NCI-H187 (cell line): ENCODE results near the gene NBPF1.
"Not testable (repeated sequence)": the region's sequence is repeated elsewhere in the genome, so short reads cannot be mapped to it uniquely, and the experiment has no call there.

Experiments used
- DNase-seq, 2 experiments: peaks; one replicate each; lab custom pipeline; 2025; lab: John Stamatoyannopoulos, UW

Gene NBPF1

DNA sequence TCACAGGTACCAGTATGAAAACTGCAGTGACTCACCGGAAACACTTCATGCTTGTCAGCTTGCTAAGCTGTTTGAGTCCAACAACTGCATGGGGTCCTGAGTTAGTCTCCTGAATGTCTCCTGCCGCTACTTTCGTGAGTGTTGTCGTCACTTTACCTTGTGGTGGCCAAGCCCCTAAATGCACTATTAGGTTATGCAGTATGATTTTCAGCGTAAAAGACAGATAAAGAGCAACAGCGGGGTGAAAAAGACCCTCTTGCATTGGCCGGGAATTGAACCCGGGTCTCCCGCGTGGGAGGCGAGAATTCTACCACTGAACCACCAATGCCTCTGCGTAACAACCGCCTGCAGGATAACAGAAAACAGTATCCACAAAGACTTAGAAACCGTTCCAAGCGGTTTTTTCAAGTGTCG lies 67.7 kb downstream of the NBPF1 start:
- not testable (repeated sequence) for DNase-seq

DNA sequence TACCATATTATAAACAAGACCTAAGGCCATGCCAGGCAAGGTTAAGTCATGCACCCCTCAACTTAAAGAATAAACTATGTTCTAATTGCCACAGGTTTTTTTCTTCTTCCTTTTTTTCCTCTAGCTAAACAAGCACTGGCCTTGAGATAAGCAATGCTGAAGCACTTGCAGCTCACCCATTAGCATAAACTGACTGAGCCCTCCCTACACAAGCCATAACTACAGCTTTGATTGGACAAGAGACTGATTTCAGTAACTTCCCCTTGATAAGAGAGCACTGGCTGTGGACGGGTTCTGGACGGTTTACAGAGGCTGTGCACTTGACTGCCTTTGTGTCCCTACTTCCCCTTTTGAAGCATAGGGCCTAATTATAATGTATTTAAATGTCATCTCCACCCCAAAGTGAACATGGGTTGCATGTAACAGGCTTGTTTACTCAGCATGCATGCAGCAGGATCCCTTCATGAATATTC lies 72.9 kb downstream of the NBPF1 start:
- not testable (repeated sequence) for DNase-seq

DNA sequence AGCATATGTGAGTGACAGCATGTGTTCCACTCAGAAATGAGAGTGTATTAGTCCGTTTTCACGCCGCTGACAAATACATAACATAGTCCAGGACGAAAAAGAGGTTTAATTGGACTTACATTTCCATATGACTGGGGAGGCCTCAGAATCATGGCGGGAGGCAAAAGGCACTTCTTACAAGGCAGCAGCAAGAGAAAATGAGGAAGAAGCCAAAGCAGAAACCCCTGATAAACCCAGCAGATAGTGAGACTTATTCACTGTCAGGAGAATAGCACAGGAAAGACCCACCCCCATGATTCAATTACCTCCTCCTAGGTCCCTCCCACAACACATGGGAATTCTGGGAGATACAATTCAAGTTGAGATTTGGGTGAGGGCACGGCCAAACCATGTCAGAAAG lies 75.8 kb downstream of the NBPF1 start:
- DNase-seq, result not testable (repeated sequence)

DNA sequence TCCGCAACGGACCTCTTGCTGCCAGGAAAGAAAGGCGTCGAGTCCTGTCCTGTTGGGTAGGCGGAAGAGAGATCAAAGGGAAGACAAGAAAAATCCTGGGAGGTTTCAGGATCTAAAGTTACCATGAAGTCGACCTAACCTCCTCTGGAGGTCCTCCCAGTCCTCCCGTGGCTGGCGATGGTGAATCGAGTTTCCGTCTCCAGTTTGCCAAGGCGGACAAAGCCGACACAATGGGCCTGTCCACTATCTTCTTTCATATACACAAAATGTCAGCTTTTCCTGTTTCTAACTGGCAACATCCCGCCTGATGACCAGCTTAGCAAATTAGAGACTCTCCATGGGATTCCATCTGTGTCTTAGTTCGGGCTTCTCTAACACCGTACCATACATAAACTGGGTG lies 76.6 kb downstream of the NBPF1 start:
- DNase-seq, result not testable (repeated sequence)

DNA sequence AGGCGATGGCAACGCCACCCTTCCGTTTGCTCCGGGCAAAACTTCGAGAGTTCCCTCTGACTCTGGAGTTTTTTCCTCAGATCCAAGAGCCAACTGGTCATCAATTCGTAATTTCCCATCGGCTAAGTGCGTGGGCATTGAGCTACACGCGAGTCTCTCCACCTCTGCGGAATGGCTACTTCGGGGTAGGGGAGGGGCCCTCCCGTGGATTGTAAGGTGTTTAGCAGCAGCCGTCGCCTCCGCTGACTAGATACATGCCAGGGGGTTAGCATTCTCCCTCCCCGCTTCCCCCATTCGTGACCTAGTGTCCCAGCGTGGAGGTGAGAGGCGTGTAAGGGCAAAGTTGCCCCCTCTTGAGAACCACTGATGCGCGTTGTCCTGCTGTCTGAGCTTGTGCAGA lies 77.5 kb downstream of the NBPF1 start:
- not testable (repeated sequence) for DNase-seq

- DNase-seq, result not testable (repeated sequence)
Observed at GRCh38 chr1:16535487-16535886, 77.9 kb downstream of the NBPF1 start.

GRCh38 chr1:16534829-16535456 lies 78.4 kb downstream of the NBPF1 start:
- not testable (repeated sequence) for DNase-seq

DNA sequence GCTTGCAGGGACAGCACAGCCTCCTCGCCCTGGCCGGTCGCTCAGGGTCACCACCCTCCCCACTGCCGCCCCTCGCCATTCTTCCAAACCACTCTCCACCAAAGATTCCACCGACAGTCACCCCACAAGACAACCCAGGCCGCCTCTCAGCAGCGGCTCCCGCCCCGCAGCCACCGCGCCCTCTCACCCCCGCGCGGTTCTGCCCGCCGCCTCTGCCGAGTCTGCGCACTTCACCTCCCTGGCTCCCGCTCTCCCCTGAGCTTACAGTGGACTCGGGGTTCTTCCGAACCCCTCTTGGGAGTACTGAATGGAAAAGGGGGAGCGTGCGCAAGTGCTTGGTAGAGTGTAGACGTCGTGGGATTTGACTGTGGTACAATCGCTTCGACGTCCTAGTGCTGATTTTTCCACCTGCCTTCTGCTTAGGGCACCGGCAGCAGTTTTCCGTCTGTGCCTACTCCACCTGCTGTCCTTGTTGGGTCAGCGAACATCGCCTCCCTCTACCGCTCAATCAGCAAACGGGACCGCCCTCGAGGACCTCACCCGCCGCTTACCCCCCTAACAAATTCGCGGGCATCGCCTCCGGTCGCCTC lies 79.0 kb downstream of the NBPF1 start:
- not testable (repeated sequence) for DNase-seq

GRCh38 chr1:16532235-16532991 lies 81.0 kb downstream of the NBPF1 start:
- DNase-seq, result not testable (repeated sequence)

DNA sequence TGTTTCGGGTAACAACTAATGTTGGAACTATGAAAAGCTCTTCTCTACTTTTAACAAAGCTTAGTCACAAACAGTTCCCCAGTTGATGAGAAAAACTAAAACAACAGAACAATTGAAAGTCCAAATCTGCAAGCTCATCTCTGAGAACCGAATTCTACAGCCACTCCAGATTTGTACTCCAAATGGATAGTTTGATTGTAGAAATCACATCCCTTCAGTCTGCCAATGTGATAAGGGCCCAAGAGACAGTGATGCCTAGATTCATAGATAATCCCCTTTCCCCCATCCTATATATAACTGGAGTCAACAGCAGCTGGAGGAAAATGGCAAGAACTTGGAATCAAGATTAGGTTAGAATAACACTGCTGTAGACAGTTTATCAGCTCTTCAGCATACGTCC lies 85.0 kb downstream of the NBPF1 start:
- DNase-seq, result not testable (repeated sequence)

DNA sequence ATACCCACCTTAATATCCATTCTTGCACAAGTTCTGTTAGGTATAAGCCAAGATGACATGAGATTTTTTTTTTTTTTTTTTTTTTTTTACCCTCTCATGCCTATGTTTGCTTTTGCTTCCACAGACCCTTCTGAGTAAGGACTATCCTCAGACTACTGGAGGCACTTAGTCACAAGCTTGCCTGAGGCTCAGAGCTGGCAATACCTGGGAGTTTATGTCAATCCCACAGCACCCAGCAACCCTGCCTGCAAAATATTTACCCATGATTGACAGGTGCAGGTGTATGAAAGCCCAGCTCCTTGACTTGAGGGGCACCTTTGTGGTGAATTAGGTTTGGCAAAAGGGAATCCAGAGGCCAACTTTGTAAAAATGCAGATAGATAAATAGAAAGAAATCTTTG lies 87.6 kb downstream of the NBPF1 start:
- DNase-seq, result not testable (repeated sequence)

DNA sequence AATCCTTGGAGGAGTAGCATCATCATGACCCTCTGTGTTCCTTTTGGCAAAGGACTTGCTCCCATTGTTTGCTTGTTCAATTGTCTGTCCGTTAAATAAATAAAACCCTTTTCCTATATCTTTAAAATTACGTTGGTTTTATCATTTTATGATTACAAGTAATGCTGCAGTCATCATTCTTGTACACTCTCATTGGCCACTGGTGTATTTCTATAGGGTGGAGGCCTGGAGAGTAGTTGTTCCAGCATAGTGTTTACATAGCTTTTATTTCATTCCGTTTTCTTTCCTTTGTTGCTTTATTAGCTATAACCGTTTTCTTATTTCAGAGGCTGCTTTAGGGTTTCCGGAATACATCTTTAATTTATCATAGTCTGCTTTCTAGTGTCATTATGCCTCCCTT lies 91.7 kb downstream of the NBPF1 start:
- not testable (repeated sequence) for DNase-seq

DNA sequence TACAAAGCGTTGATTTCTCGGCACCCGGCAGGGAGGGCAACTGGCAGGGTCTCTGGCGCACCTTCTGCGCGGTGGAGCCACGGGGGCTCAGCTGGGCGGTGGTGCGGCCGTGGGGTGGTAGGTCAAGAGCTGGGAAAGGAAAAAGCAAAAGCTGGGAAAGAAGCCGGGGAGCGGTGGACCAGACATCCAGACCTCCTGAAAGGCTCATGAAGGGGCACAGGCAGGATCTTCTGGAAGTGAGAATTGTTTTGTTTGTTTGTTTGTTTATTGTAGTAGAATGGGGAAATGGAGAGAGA lies 92.1 kb downstream of the NBPF1 start:
- DNase-seq, result no peak

DNA sequence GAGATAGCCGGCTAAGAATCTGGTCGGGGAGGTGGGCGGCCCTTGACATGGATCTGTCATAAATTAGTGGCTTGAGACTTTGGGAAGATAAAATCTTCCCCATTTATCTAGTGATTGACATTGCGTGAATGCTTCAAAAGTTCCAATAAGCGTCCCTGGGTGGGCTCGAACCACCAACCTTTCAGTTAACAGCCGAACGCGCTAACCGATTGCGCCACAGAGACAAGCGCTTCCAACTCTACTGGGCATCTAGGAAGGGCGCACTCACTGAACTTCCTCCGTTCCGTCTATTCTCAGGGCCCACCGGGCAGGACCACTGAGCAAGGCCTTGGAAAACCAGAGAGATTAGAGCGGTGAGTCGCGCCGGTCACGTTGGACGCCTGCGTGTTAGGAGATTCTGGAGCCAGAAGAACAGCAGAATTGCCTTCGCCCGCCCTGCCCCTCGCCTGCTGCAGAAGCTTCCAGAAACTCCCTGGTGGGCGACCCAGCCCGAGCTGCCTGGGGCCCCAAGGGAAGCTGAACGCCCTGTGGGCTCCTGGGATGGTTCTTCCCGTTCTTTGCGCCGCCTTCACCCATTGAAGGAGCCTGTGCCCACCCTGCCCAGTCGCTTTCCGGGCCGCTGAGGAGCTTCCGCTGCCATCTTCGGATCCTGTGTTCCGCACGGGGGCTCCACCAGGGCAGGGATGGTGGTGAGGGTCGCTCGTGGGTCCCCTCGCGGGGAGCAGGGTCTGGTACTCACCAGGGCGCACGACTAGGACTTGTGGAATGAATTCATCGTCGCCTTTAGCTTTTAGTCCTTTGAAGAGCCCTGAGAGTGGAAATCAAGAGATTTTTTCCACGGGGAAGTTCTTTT lies 92.7 kb downstream of the NBPF1 start:
- DNase-seq, result not testable (repeated sequence)

DNA sequence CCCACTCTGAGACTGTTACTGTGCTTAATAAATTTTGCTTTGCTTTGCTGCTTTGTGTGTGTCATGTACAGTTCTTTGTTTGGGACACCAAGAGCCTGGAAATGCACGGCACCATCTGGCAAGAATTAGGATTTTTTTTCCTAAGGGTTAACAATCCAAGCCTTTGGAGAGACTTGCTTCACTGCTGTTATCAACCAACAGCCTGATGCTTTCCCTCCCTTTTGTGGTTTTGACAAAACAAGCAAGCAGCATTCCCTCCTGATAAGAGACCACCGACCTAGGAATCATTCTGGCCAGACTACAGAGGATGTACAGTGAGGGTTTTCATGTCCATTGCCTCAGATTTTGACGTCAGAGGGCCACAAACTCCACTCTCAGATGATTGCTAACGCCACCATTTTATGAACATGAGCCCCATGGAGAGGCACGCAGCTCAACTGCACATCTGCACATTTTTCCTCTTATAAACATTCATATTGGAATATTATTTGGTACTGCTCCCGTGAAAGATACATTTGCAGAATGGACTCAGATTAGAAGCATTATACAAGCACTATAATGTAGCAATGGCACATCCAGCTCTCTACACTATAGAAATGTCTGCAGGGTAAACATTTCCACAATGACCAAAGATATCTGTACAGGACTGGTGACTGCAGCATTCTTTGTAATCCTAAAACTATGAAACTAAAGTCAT lies 94.0 kb downstream of the NBPF1 start:
- not testable (repeated sequence) for DNase-seq

- not testable (repeated sequence) for DNase-seq
Observed at GRCh38 chr1:16518913-16519254, 94.5 kb downstream of the NBPF1 start.

DNA sequence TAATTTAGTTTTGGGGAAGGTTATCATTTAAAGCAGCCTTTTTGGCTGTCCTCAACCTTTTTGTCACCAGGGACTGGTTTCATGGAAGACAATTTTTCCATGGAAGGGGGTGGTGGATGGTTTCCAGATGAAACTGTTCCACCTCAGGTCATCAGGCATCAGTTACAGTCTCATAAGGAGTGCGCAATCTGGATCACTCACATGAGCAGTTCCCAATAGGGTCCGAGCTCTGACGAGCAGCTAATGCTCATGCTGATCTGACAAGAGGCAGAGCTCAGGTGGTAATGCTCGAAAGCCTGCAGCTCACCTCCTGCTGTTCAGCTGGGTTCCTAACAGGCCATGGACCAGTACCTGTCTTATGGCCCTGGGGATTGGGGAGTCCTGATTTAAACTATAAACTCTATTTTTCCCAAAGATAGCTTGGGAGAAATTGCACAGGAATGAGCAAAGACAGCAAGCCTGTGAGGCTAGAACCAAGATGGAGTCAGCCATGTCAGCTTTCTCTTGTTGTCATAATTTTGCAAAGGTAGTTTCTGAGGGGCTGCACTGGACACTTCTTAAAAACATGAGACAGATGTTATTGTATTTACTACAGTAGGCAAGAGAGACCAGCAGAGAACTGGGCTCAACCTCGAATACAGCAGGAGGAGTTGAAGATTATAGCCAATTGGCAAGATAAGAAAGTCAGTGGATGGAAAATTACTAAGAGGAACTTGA lies 96.5 kb downstream of the NBPF1 start:
- not testable (repeated sequence) for DNase-seq

- DNase-seq, result peak; percentile 46 to 55
Observed at GRCh38 chr1:16514107-16515055, 99.0 kb downstream of the NBPF1 start, which contains the start of gene RNU1-1. Gene RNU1-1, minus strand, starts transcription at chr1:16514285.

DNA sequence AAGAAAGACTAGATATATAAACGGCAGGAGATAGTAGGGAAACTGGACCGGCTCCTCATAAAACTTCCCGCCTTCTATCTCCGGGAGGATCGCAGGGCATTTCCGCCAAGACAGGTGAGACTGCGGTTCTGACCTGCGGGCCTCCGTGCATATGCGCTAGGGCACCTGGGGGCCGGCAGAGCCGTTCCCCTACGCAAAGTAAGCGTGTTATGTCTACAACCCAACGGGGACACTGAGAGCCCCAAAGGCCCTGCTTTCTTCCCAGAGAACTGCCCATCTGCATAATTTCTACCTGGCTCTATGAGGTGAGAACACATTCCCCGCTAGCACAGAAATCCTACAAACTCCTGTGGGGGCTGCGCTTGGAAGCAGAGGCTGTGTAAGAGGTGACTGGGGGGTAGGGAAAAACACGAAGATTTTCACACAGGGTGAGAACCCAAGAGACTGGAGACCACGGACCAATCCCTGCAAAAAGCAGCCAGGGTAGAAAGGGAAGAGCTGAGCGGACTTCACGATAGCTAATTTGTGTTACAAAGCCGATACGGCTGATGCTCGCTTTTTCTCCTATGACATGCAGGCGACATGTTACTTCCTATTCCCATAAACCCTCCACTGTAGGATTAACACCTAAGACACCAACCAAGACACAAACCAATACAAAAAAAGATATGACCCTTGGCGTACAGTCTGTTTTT lies 99.8 kb downstream of the NBPF1 start:
- peak; percentile 46 to 55 for DNase-seq
